Endodermal cell (in vitro differentiated cells): ENCODE data around the gene WNK4. TPM values are rescaled to one million over a fixed set of nuclear protein-coding genes. Genes with fewer than 3 reads are reported as not detected.
A peak's percentile ranks its signal among the peaks of the same experiment; 100 is the strongest.

Source experiments
- DNase-seq: peaks from one replicate; pipeline ENCODE4 v3.0.0-alpha.2; 2017
- H3K27ac ChIP-seq: 2 replicates; pipeline ENCODE4 v1.5.1; 2013; ENCODE audit warnings: mild to moderate bottlenecking, low read depth, low read length, moderate library complexity
- H3K27me3 ChIP-seq: 2 replicates; pipeline ENCODE4 v1.6.1; 2013; ENCODE audit warnings: mild to moderate bottlenecking, low read length, moderate library complexity; ENCODE audit not compliant: insufficient read depth, control insufficient read depth, poor library complexity, severe bottlenecking
- H3K36me3 ChIP-seq: 2 replicates; pipeline ENCODE4 v1.7.0; 2013; ENCODE audit warnings: mild to moderate bottlenecking, low read length, moderate library complexity; ENCODE audit not compliant: control insufficient read depth, insufficient read depth
- H3K4me1 ChIP-seq: one replicate; pipeline ENCODE4 v1.7.0; 2013; ENCODE audit warnings: low read length; ENCODE audit not compliant: control insufficient read depth, insufficient read depth
- H3K4me3 ChIP-seq: 2 replicates; pipeline ENCODE4 v1.5.1; 2013; ENCODE audit warnings: mild to moderate bottlenecking, low read length, moderate library complexity
- H3K9ac ChIP-seq: 2 replicates; pipeline ENCODE4 v1.6.1; 2013; ENCODE audit warnings: mild to moderate bottlenecking, low read length, moderate library complexity; ENCODE audit not compliant: poor library complexity, severe bottlenecking; ENCODE audit errors: extremely low read depth
- H3K9me3 ChIP-seq: 2 replicates; pipeline ENCODE4 v1.6.1; 2013; ENCODE audit warnings: mild to moderate bottlenecking, low read length, moderate library complexity; ENCODE audit not compliant: control insufficient read depth
- H3K27ac Mint-ChIP-seq: 2 replicates; pipeline ENCODE4 v1.8.0; 2020; ENCODE audit warnings: mixed read lengths
- H3K27me3 Mint-ChIP-seq: 2 replicates; pipeline ENCODE4 v1.8.0; 2021; ENCODE audit warnings: mild to moderate bottlenecking, mixed read lengths; ENCODE audit not compliant: insufficient read depth
- H3K36me3 Mint-ChIP-seq: 2 replicates; pipeline ENCODE4 v1.8.0; 2020; ENCODE audit warnings: low read depth, mixed read lengths
- H3K4me1 Mint-ChIP-seq: 2 replicates; pipeline ENCODE4 v1.8.0; 2020; ENCODE audit warnings: mixed read lengths
- H3K4me3 Mint-ChIP-seq: 2 replicates; pipeline ENCODE4 v1.8.0; 2020; ENCODE audit warnings: mild to moderate bottlenecking, moderate library complexity, mixed read lengths
- H3K9me3 Mint-ChIP-seq: 2 replicates; pipeline ENCODE4 v1.8.0; 2020; ENCODE audit warnings: mild to moderate bottlenecking, mixed read lengths
- CTCF ChIP-seq: fragments of 200-600 bp; sonication (generic); conservative IDR thresholded peaks from 2 replicates; pipeline ENCODE4 v1.5.0; 2021; ENCODE audit warnings: antibody characterized with exemption, mild to moderate bottlenecking
- WGBS, 2 experiments: methylation state at CpG; one replicate each; pipeline versions ENCODE4 v1.1.5 to v1.1.7; 2013; ENCODE audit warnings: missing lambda C conversion rate in 2 of 2, mixed read lengths in 1 of 2; ENCODE audit not compliant: insufficient coverage in 1 of 2, insufficient read length in 1 of 2; 5-methylcytosine and 5-hydroxymethylcytosine counted together
- total RNA-seq, 2 donors: library from RNA; stranded (reverse); fragmentation: NEBNext Ultra II Directional in 1 of 2; extraction: Animal tissue kit (Norgen Biotek cat#: 25700) in 1 of 2; gene quantifications; 2 replicates in 1 of 2; 3 replicates in 1 of 2; pipeline ENCODE4 v1.2.1, GENCODE V29; 2021

The WNK4 gene
- total RNA-seq, 2 donors from 2014 or later: 2.1 to 3.3 TPM

- H3K27ac ChIP-seq: no peak overlapping the region
- WGBS, 2 experiments: 93 to 100% methylated on average over 5 to 11 of the region's 11 CpGs
- H3K9me3 ChIP-seq: no peaks in the 10 kb centered on the region
- H3K9ac ChIP-seq: no peak overlapping the region
- no peaks in the 10 kb centered on the region for H3K27me3 ChIP-seq
- H3K4me3 ChIP-seq: no peak overlapping the region
- TF ChIP-seq CTCF: no peak
- Mint-ChIP-seq H3K4me1 (peaks cover 16% of the 10 kb centered on the region), H3K4me3 (no peak overlapping the region), H3K9me3 (no peaks in the 10 kb centered on the region), H3K36me3 (peaks cover 74% of the 10 kb centered on the region), H3K27me3 (no peaks in the 10 kb centered on the region), H3K27ac (no peak overlapping the region)
- no peak for DNase-seq
- peaks cover 3% of the 10 kb centered on the region for H3K4me1 ChIP-seq
- peaks cover 74% of the 10 kb centered on the region for H3K36me3 ChIP-seq
Measured at GRCh38 chr17:42841975-42842685, 61.7 kb downstream of the WNK4 start.

GRCh38 chr17:42843358-42843934, 63.0 kb downstream of the WNK4 start:
- Histone ChIP-seq H3K27ac (no peak overlapping the region), H3K4me3 (no peak overlapping the region), H3K9ac (no peak overlapping the region), H3K9me3 (no peaks in the 10 kb centered on the region), H3K36me3 (peaks cover 61% of the 10 kb centered on the region), H3K4me1 (peaks cover 3% of the 10 kb centered on the region), H3K27me3 (no peaks in the 10 kb centered on the region)
- DNase-seq: peak; percentile 82
- Mint-ChIP-seq H3K4me1 (peaks cover 16% of the 10 kb centered on the region), H3K27me3 (no peaks in the 10 kb centered on the region), H3K36me3 (peaks cover 67% of the 10 kb centered on the region), H3K4me3 (no peak overlapping the region), H3K27ac (no peak overlapping the region), H3K9me3 (no peaks in the 10 kb centered on the region)
- 61 to 69% methylated on average over 3 to 6 of the region's 6 CpGs for WGBS, 2 experiments
- peak; percentile 97 for TF ChIP-seq CTCF

- Histone ChIP-seq H3K36me3 (peaks cover 53% of the 10 kb centered on the region), H3K9ac (no peak within 1 kb of the TSS), H3K4me3 (no peak within 1 kb of the TSS), H3K27ac (no peak within 1 kb of the TSS), H3K4me1 (peaks cover 3% of the 10 kb centered on the region), H3K9me3 (no peaks in the 10 kb centered on the region), H3K27me3 (no peaks in the 10 kb centered on the region)
- no peak for DNase-seq
- Mint-ChIP-seq H3K27ac (no peak within 1 kb of the TSS), H3K36me3 (peaks cover 59% of the 10 kb centered on the region), H3K9me3 (no peaks in the 10 kb centered on the region), H3K4me1 (peaks cover 16% of the 10 kb centered on the region), H3K27me3 (no peaks in the 10 kb centered on the region), H3K4me3 (no peak within 1 kb of the TSS)
- 88 to 96% methylated on average over 3 to 4 of the region's 4 CpGs for WGBS, 2 experiments
- no peak for TF ChIP-seq CTCF
Measured at GRCh38 chr17:42844271-42844670, 63.9 kb downstream of the WNK4 start, which contains the start of gene AOC2. TSS of gene AOC2 (plus strand) at chr17:42844580. CDS start at chr17:42844627, 47 bp downstream.
